Testis (tissue), 3 donors: ENCODE measurements around the gene INPP5A. TPM values are rescaled to one million over a fixed set of nuclear protein-coding genes. Genes with fewer than 3 reads are reported as not detected.
"Not testable (repeated sequence)": the region's sequence is repeated elsewhere in the genome, so short reads cannot be mapped to it uniquely, and the experiment has no call there.

ENCODE experiments used
- DNase-seq: peaks from one replicate; pipeline ENCODE4 v3.0.0-alpha.2; 2019
- H3K27ac ChIP-seq, 2 donors: fragments of 200-600 bp; sonication (generic); one replicate each; pipeline ENCODE4 v1.5.1; 2019
- H3K27me3 ChIP-seq: fragments of 200-600 bp; sonication (generic); one replicate; pipeline ENCODE4 v1.5.1; 2019
- H3K36me3 ChIP-seq: fragments of 200-600 bp; sonication (generic); one replicate; pipeline ENCODE4 v1.5.1; 2017; ENCODE audit warnings: low read depth; ENCODE audit errors: missing control alignments
- H3K4me1 ChIP-seq: fragments of 200-600 bp; sonication (generic); one replicate; pipeline ENCODE4 v1.5.1; 2019
- H3K4me3 ChIP-seq, 2 donors: fragments of 200-600 bp; sonication (generic); one replicate each; pipeline ENCODE4 v1.5.1; 2017 to 2019
- H3K9me3 ChIP-seq: fragments of 200-600 bp; sonication (generic); one replicate; pipeline ENCODE4 v1.5.1; 2017
- POLR2A ChIP-seq: fragments of 450-650 bp; IDR thresholded peaks from one replicate; pipeline ENCODE4 v1.6.1; 2017; ENCODE audit warnings: antibody characterized with exemption, mild to moderate bottlenecking, moderate library complexity
- WGBS, 2 donors: methylation state at CpG; one replicate each; pipeline ENCODE4 v1.1.5; 2018; 5-methylcytosine and 5-hydroxymethylcytosine counted together
- intact Hi-C: fragments of 100-400 bp; cut with DNase I; formaldehyde crosslinking; loops from one replicate; pipeline ENCODE4 v1.15.1; 2023; ENCODE audit warnings: low total_unique reads
- polyA plus RNA-seq: library from polyadenylated mRNA; stranded (reverse); fragments of 350-450 nt; fragmentation: Illumina TruSeq; extraction: RNeasy Lipid Tissue Mini Kit (QIAGEN cat#74804); gene quantifications from one replicate; pipeline ENCODE4 v1.2.3, GENCODE V29; 2014; ENCODE audit warnings: low read depth, low replicate concordance; ENCODE audit not compliant: insufficient read depth
- total RNA-seq, 2 donors: library from RNA; depleted of rRNA; stranded (reverse); fragments of >200 nt; gene quantifications; one replicate each; pipeline ENCODE4 v1.2.3, GENCODE V29; 2016
- TF ChIP-seq, protein P1 (sequence below), 3 experiments: fragments of 450-650 bp in 2 of 3; fragments of 200-600 bp in 1 of 3; sonication (generic) in 1 of 3; IDR thresholded peaks; one replicate each; pipeline ENCODE4 v1.5.1; 2016 to 2019; ENCODE audit warnings: antibody characterized with exemption in 3 of 3, mild to moderate bottlenecking in 2 of 3, moderate library complexity in 1 of 3

Gene INPP5A
- total and polyA plus RNA-seq, 3 donors from 2014 or later = 54.1 to 103 (median 73.0) TPM

DNA sequence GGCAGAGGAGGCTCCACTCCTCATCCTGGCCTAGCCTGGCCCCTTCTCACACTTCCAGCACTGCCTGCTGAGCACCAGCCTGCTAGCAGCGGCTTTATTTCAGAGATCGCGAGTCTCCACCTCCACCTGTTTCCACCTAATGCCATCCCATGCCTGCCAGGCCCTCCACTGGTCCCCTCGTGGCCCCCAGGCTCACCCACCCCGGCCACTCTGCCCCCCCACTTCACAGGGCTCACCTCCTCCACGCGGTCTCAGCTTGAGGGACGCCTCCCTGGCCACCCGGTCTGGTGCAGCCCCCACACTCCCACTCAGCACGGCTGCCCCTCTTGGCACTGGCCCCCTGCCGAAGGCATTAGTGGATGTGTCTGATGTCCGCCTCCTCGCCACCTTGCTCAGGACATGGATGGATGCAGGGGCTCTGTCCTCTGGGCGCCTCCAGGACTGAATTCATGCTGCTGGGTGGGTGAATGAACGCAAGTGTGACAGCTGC, 252.1 kb downstream of the INPP5A start:
- WGBS, 2 donors = 62 to 75% methylated on average over 5 to 14 of the region's 15 CpGs
- Histone ChIP-seq H3K27ac (no peak overlapping the region), H3K4me1 (peaks cover 13% of the 10 kb centered on the region), H3K9me3 (no peaks in the 10 kb centered on the region), H3K36me3 (no peaks in the 10 kb centered on the region), H3K4me3 (no peak overlapping the region), H3K27me3 (no peaks in the 10 kb centered on the region)
- TF ChIP-seq, protein P1, sequence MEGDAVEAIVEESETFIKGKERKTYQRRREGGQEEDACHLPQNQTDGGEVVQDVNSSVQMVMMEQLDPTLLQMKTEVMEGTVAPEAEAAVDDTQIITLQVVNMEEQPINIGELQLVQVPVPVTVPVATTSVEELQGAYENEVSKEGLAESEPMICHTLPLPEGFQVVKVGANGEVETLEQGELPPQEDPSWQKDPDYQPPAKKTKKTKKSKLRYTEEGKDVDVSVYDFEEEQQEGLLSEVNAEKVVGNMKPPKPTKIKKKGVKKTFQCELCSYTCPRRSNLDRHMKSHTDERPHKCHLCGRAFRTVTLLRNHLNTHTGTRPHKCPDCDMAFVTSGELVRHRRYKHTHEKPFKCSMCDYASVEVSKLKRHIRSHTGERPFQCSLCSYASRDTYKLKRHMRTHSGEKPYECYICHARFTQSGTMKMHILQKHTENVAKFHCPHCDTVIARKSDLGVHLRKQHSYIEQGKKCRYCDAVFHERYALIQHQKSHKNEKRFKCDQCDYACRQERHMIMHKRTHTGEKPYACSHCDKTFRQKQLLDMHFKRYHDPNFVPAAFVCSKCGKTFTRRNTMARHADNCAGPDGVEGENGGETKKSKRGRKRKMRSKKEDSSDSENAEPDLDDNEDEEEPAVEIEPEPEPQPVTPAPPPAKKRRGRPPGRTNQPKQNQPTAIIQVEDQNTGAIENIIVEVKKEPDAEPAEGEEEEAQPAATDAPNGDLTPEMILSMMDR (IDR thresholded peaks at IDR 0.05) = no peak
- no peak for TF ChIP-seq POLR2A
- intact Hi-C loops = no loop called here
- DNase-seq = no peak

DNA sequence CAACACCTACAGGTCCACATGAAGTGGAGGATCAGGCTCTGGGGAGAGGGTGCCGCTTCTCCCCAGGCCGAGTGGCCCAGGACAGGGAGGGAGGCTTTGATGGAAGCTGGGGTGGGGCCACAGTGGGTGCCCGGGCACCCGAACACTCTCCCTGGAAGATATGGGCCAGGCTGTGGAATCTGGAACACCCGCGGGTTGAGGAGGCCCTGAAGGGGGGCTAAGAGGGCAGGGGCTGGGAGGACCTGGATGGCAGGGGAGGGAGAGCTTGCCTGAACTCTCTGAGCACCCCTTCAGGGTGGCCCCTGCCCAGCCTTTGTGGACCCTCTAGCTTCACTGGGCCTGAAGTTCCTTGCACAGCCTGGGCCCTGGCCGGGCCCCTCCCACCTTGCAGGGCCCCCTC, 252.9 kb downstream of the INPP5A start:
- 36 to 68% methylated on average over 3 to 7 of the region's 7 CpGs for WGBS, 2 donors
- no peaks in the 10 kb centered on the region for H3K9me3 ChIP-seq
- intact Hi-C loops = no loop called here
- H3K27me3 ChIP-seq = no peaks in the 10 kb centered on the region
- peaks cover 13% of the 10 kb centered on the region for H3K4me1 ChIP-seq
- no peaks in the 10 kb centered on the region for H3K36me3 ChIP-seq
- DNase-seq = no peak
- H3K27ac ChIP-seq = no peak overlapping the region
- no peak for TF ChIP-seq POLR2A
- TF ChIP-seq, protein P1 (IDR thresholded peaks at IDR 0.05) = no peak
- H3K4me3 ChIP-seq = no peak overlapping the region

DNA sequence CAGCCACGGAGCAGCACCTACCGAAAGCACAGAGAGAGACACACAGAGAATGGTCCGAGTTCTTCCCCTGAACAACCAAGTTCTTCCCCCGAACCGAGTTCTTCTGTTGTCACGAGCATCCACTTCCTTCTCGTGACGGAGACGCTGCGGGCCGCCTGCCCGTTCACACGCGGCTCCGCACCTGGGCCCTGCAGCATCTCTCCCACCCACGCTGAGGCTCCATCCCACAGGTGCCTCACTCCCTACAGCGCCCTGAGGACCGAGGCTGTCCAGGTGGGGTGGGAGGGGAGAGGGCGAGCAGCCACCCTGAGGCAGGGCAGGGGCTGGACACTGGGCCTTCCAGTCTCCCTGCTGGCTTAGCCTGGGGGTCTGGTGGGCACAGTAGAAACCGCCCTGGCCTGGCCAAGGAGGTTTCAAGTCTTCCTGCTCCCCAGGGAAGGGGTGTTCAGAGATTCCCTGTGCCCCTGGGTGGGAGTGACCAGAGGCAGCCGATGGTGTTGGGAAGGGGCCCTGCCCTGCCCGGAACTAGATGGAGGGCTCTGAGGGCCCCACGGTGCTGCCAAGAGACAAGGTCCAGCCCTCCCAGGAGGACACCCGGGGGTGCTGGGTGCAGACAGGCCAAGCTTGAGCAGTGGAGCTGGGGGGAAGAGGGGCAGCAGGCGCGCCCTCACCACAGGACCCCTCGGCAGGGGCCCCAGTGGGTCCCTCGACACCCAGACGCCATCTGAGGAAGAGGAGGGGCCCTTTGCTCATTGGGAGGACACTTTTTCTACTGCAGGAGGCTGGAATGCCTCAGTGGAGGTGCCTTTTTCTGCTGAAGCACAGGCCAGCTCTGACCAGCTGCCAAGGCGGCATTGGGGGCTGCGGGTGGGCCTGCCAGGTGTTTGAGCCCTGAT, 253.6 kb downstream of the INPP5A start:
- intact Hi-C loops = no loop called here
- DNase-seq = no peak
- 50 to 68% methylated on average over 15 to 31 of the region's 31 CpGs for WGBS, 2 donors
- TF ChIP-seq, protein P1 (IDR thresholded peaks at IDR 0.05) = no peak
- TF ChIP-seq POLR2A = no peak
- H3K4me3 ChIP-seq = no peak overlapping the region
- no peak overlapping the region for H3K27ac ChIP-seq
- peaks cover 13% of the 10 kb centered on the region for H3K4me1 ChIP-seq
- H3K9me3 ChIP-seq = no peaks in the 10 kb centered on the region
- H3K36me3 ChIP-seq = no peaks in the 10 kb centered on the region
- no peaks in the 10 kb centered on the region for H3K27me3 ChIP-seq

DNA sequence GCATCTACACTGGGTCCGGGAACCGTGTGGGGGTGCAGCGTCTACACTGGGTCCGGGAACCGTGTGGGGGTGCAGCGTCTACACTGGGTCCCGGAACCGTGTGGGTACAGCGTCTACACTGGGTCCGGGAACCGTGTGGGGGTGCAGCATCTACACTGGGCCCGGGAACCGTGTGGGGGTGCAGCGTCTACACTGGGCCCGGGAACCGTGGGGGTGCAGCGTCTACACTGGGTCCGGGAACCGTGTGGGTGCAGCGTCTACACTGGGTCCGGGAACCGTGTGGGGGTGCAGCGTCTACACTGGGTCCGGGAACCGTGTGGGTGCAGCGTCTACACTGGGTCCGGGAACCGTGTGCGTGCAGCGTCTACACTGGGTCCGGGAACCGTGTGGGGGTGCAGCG, 254.5 kb downstream of the INPP5A start:
- H3K36me3 ChIP-seq, H3K27me3 ChIP-seq, intact Hi-C loops, H3K9me3 ChIP-seq, H3K4me1 ChIP-seq, H3K27ac ChIP-seq, DNase-seq, H3K4me3 ChIP-seq: not testable (repeated sequence)
- 87 to 94% methylated on average over 13 to 33 of the region's 33 CpGs for WGBS, 2 donors

DNA sequence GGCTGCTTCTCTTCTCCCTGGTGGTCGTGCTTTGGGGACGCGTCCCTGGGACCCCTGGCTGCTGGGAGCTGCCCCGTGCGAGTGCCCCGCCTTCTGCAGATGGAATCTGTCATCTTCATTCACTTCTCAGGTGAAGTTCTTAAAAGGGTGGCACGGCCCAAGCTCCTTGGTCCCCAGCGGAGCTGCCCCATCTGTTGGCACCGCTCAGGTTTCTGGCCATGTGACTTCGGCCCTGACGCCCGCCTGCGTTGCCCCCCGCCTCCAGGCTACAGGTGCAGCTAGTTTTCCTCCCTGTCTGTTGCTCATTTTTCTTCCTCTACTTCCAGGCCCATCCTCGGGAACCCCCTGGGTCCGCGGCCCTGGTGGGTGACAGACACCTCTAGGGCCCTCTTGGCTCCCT, 255.2 kb downstream of the INPP5A start:
- WGBS, 2 donors = 91 to 93% methylated on average over 17 of the region's 17 CpGs
- Histone ChIP-seq H3K9me3 (no peaks in the 10 kb centered on the region), H3K27ac (no peak overlapping the region), H3K36me3 (no peaks in the 10 kb centered on the region), H3K27me3 (no peaks in the 10 kb centered on the region), H3K4me1 (peaks cover 4% of the 10 kb centered on the region), H3K4me3 (no peak overlapping the region)
- TF ChIP-seq, protein P1 (IDR thresholded peaks at IDR 0.05) = no peak
- intact Hi-C loops = no loop called here
- DNase-seq = no peak
